NCI-H1092 treated with DMSO at 0.1 percent for 48 hours (cell line): Measurements from ENCODE around the gene TAOK1.

Source experiments
- DNase-seq: peaks from one replicate; lab custom pipeline; 2025; lab: John Stamatoyannopoulos, UW

TAOK1 gene

GRCh38 chr17:29571883-29572681 lies 181.9 kb downstream of the TAOK1 start:
- DNase-seq, result no peak

- DNase-seq, result no peak
Observed at GRCh38 chr17:29572691-29573557, 182.8 kb downstream of the TAOK1 start.

GRCh38 chr17:29573558-29573869 lies 183.4 kb downstream of the TAOK1 start:
- no peak for DNase-seq

GRCh38 chr17:29573871-29574731 lies 183.9 kb downstream of the TAOK1 start:
- no peak for DNase-seq

GRCh38 chr17:29574732-29575510 lies 184.8 kb downstream of the TAOK1 start:
- DNase-seq, result no peak

GRCh38 chr17:29575511-29576213 lies 185.5 kb downstream of the TAOK1 start:
- DNase-seq, result no peak

- no peak for DNase-seq
Observed at GRCh38 chr17:29576214-29577000, 186.2 kb downstream of the TAOK1 start.

- no peak for DNase-seq
Observed at GRCh38 chr17:29577001-29577370, 186.8 kb downstream of the TAOK1 start.

GRCh38 chr17:29577385-29578211 lies 187.4 kb downstream of the TAOK1 start:
- DNase-seq, result no peak

GRCh38 chr17:29578626-29579485 lies 188.7 kb downstream of the TAOK1 start:
- no peak for DNase-seq

- DNase-seq, result peak; percentile 59
Observed at GRCh38 chr17:29579866-29580771, 190.0 kb downstream of the TAOK1 start.

GRCh38 chr17:29581583-29582253 lies 191.6 kb downstream of the TAOK1 start:
- no peak for DNase-seq

GRCh38 chr17:29582254-29582765 lies 192.1 kb downstream of the TAOK1 start:
- DNase-seq, result no peak

- no peak for DNase-seq
Observed at GRCh38 chr17:29582772-29583171, 192.6 kb downstream of the TAOK1 start.

GRCh38 chr17:29583324-29584248 lies 193.4 kb downstream of the TAOK1 start:
- no peak for DNase-seq
